C4-2B (cell line): ENCODE results near the gene LRRC10B.
A peak's percentile ranks its signal among the peaks of the same experiment; 100 is the strongest.

ENCODE experiments used
- H3K27ac ChIP-seq: fragments of 450-650 bp; 2 replicates; pipeline ENCODE4 v1.5.1; 2017
- CTCF ChIP-seq: fragments of 450-650 bp; conservative IDR thresholded peaks from 2 replicates; pipeline ENCODE4 v1.5.1; 2017; ENCODE audit warnings: mild to moderate bottlenecking
- ZFX ChIP-seq: fragments of 450-650 bp; IDR thresholded peaks from 2 replicates; pipeline ENCODE4 v1.6.1; 2017

Gene LRRC10B

GRCh38 chr11:61537326-61537725 is 28.8 kb downstream of the LRRC10B start:
- TF ChIP-seq CTCF (no peak), ZFX (no peak)
- H3K27ac ChIP-seq = peak overlapping the region; percentile 63; the same call in 1 of the 2 replicates

- peak overlapping the region; percentile 63 for H3K27ac ChIP-seq
- no peak for TF ChIP-seq ZFX
- no peak for TF ChIP-seq CTCF
Measured at GRCh38 chr11:61538636-61538961, 30.1 kb downstream of the LRRC10B start.

GRCh38 chr11:61539006-61539405 is 30.5 kb downstream of the LRRC10B start:
- no peak for TF ChIP-seq CTCF
- peak overlapping the region; percentile 63 for H3K27ac ChIP-seq

- no peak for TF ChIP-seq ZFX
- TF ChIP-seq CTCF = no peak
- H3K27ac ChIP-seq = no peak overlapping the region
Measured at GRCh38 chr11:61539831-61540357, 31.3 kb downstream of the LRRC10B start.

- TF ChIP-seq ZFX (no peak), CTCF (no peak)
- H3K27ac ChIP-seq = peak overlapping the region; percentile 47
Measured at GRCh38 chr11:61540528-61540927, 32.0 kb downstream of the LRRC10B start.

GRCh38 chr11:61541598-61541997 is 33.0 kb downstream of the LRRC10B start:
- peak overlapping the region; percentile 47 for H3K27ac ChIP-seq

GRCh38 chr11:61542024-61542461 is 33.5 kb downstream of the LRRC10B start:
- peak overlapping the region; percentile 47 for H3K27ac ChIP-seq

More at GRCh38 chr11:61541598-61541997, 33.0 kb downstream of the LRRC10B start:
- TF ChIP-seq ZFX (no peak), CTCF (no peak)

More at GRCh38 chr11:61542024-61542461, 33.5 kb downstream of the LRRC10B start:
- TF ChIP-seq CTCF (no peak), ZFX (no peak)
